Measurements from ENCODE around the gene RESF1.

The RESF1 gene

DNA sequence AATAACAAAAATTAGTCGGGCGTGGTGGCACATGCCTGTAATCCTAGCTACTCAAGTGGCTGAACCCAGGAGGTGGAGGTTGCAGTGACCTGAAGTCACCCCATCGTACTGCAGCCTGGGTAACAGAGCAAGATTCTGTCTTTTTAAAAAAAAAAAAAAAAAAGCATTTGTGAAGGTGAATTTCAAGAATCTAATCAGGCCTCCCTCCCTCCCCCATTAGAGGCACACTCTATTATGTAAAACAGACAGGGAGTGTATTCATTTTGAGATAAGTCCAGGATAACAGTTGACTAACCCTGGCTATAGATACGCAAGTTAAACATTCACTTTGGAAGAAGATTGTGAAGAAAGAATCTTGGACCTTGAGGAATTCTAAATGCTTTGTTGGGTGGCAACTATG lies 2.9 kb downstream of the RESF1 start:
- TF ChIP-seq POLR2AphosphoS5 (IDR thresholded peaks at IDR 0.05; ENCODE audit: low read depth, low read length) (no peak), POLR2A (IDR thresholded peaks at IDR 0.05; ENCODE audit: low read depth, low read length) (no peak), TAF1 (IDR thresholded peaks at IDR 0.05; ENCODE audit: borderline replicate concordance, low read depth, low read length) (no peak)
- DNase-seq (ENCODE audit: insufficient read length) (no peak), FAIRE-seq (no peak)

DNA sequence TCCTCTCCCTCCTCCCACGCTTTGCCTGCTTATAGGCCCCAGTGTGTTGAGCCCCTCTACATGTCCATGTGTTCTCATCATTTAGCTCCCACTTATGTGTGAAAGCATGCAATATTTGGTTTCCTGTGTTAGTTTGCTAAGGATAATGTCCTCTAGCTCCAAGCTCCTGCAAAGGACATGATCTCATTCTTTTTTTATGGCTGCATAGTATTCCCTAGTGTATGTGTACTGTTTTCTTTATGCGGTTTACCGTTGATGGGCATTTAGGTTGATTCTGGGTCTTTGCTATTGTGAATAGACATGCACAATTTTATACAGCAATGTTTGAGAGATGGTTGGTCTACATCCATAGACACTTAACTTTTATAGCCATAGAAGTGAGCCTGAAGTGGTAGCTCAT lies 5.1 kb downstream of the RESF1 start:
- no peak for FAIRE-seq
- no peak for TF ChIP-seq POLR2AphosphoS5 (IDR thresholded peaks at IDR 0.05; ENCODE audit: low read depth, low read length)
- no peak for TF ChIP-seq TAF1 (IDR thresholded peaks at IDR 0.05; ENCODE audit: borderline replicate concordance, low read depth, low read length)
- DNase-seq (ENCODE audit: insufficient read length): no peak

- no peak for DNase-seq (ENCODE audit: insufficient read length)
- TF ChIP-seq POLR2A (IDR thresholded peaks at IDR 0.05; ENCODE audit: low read depth, low read length): no peak
- TF ChIP-seq POLR2AphosphoS5 (IDR thresholded peaks at IDR 0.05; ENCODE audit: low read depth, low read length): no peak
- no peak for TF ChIP-seq TAF1 (IDR thresholded peaks at IDR 0.05; ENCODE audit: borderline replicate concordance, low read depth, low read length)
- no peak for FAIRE-seq
These were observed 5.9 kb downstream of the RESF1 start for GRCh38 chr12:31965090-31965489.

DNA sequence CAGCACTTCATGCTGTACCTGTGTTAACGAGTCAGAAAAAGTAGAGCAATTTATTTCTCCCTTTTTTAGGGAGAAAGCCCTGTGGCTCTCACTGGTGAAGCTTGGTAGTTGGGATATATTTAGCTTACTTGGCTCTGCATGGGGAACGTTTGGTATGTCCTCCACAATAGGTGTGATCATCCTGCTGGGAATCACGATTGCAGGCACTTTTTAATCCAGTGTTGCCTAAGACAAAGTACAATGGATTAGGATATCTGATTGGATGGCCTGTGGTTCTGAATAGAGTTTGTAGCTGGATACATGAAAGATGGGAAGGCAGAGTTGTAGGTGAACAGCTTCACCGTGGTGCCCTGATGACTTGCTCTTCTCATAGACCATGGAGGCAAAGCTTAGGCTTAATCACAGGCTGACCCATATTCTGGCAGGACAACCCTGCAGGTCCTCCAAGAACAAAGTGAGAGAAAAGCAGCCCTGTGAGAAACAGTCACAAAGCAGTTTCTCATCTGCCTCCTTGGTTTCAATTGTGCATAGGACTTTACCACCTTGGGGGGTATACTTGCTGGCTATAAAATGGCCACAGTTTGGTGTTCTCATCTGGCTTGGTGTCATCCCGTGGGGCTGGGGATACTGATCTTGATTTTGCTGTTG lies 7.5 kb downstream of the RESF1 start:
- DNase-seq (ENCODE audit: insufficient read length) (no peak), FAIRE-seq (peak; percentile 67)
- TF ChIP-seq POLR2AphosphoS5 (IDR thresholded peaks at IDR 0.05; ENCODE audit: low read depth, low read length): no peak
- no peak for TF ChIP-seq TAF1 (IDR thresholded peaks at IDR 0.05; ENCODE audit: borderline replicate concordance, low read depth, low read length)
- no peak for TF ChIP-seq POLR2A (IDR thresholded peaks at IDR 0.05; ENCODE audit: low read depth, low read length)

GRCh38 chr12:31967539-31967938 lies 8.3 kb downstream of the RESF1 start:
- no peak for DNase-seq (ENCODE audit: insufficient read length)
- FAIRE-seq: no peak

DNA sequence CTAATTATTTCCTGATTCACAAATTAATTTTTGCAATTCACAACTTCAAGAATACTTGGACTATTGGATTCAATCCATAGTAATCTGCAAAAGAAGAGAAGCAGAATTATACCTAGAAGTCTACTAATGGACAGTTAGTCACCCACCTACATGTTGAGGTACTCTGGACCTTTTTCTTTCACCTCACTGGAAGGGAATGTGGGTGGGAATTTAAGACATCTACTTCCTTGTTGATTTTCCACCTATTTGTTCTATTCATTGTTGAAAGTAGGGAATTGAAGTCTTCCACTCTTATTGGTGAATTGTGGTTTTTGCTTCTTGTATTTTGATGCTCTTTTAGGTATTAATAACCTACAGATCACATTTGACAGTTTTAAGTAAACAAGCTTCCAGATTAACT lies 11.0 kb downstream of the RESF1 start:
- TF ChIP-seq POLR2A (IDR thresholded peaks at IDR 0.05; ENCODE audit: low read depth, low read length): no peak
- no peak for DNase-seq (ENCODE audit: insufficient read length)
- FAIRE-seq: no peak

More at GRCh38 chr12:31967539-31967938, 8.3 kb downstream of the RESF1 start:
- TF ChIP-seq POLR2AphosphoS5 (IDR thresholded peaks at IDR 0.05; ENCODE audit: low read depth, low read length): no peak
- TF ChIP-seq TAF1 (IDR thresholded peaks at IDR 0.05; ENCODE audit: borderline replicate concordance, low read depth, low read length): no peak
- TF ChIP-seq POLR2A (IDR thresholded peaks at IDR 0.05; ENCODE audit: low read depth, low read length): no peak

- peak; percentile 54 for FAIRE-seq
- TF ChIP-seq POLR2AphosphoS5 (IDR thresholded peaks at IDR 0.05; ENCODE audit: low read depth, low read length): no peak
- no peak for TF ChIP-seq POLR2A (IDR thresholded peaks at IDR 0.05; ENCODE audit: low read depth, low read length)
- no peak for TF ChIP-seq TAF1 (IDR thresholded peaks at IDR 0.05; ENCODE audit: borderline replicate concordance, low read depth, low read length)
- no peak for DNase-seq (ENCODE audit: insufficient read length)
These were observed 14.6 kb downstream of the RESF1 start for GRCh38 chr12:31973818-31974217.

DNA sequence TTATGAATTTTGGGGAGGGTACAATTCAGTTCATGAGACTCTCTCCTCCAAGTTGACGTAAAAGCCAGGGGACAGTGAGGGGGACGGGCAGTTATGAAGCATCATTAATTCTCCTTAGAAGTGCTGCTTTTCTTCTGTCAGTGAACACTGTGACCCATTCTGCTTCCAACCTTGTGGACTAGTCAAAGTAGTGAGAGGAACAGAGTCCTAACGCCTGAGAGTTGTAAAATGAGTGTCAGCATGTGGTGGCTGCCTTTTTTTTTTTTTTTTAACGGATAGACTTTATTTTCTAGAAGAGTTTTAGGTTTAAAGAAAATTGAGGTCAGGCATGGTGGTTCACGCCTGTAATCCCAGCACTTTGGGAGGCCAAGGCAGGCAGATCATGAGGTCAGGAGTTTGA lies 15.5 kb downstream of the RESF1 start:
- FAIRE-seq (no peak), DNase-seq (ENCODE audit: insufficient read length) (no peak)
- TF ChIP-seq TAF1 (IDR thresholded peaks at IDR 0.05; ENCODE audit: borderline replicate concordance, low read depth, low read length) (no peak), POLR2A (IDR thresholded peaks at IDR 0.05; ENCODE audit: low read depth, low read length) (no peak), POLR2AphosphoS5 (IDR thresholded peaks at IDR 0.05; ENCODE audit: low read depth, low read length) (no peak)

- peak; percentile 16; the same call in 1 of the 2 replicates for TF ChIP-seq POLR2AphosphoS5 (IDR thresholded peaks at IDR 0.05; ENCODE audit: low read depth, low read length)
- no peak for TF ChIP-seq TAF1 (IDR thresholded peaks at IDR 0.05; ENCODE audit: borderline replicate concordance, low read depth, low read length)
- TF ChIP-seq POLR2A (IDR thresholded peaks at IDR 0.05; ENCODE audit: low read depth, low read length): no peak
- peak; percentile 44 for FAIRE-seq
- DNase-seq (ENCODE audit: insufficient read length): no peak
These were observed 25.8 kb downstream of the RESF1 start for GRCh38 chr12:31984806-31985591.

- FAIRE-seq (no peak), DNase-seq (ENCODE audit: insufficient read length) (no peak)
- no peak for TF ChIP-seq POLR2AphosphoS5 (IDR thresholded peaks at IDR 0.05; ENCODE audit: low read depth, low read length)
- no peak for TF ChIP-seq TAF1 (IDR thresholded peaks at IDR 0.05; ENCODE audit: borderline replicate concordance, low read depth, low read length)
- TF ChIP-seq POLR2A (IDR thresholded peaks at IDR 0.05; ENCODE audit: low read depth, low read length): no peak
These were observed 26.6 kb downstream of the RESF1 start for GRCh38 chr12:31985832-31986231.

GRCh38 chr12:31989571-31990362 lies 30.6 kb downstream of the RESF1 start:
- no peak for FAIRE-seq
- DNase-seq (ENCODE audit: insufficient read length): no peak
- TF ChIP-seq POLR2A (IDR thresholded peaks at IDR 0.05; ENCODE audit: low read depth, low read length) (no peak), POLR2AphosphoS5 (IDR thresholded peaks at IDR 0.05; ENCODE audit: low read depth, low read length) (no peak), TAF1 (IDR thresholded peaks at IDR 0.05; ENCODE audit: borderline replicate concordance, low read depth, low read length) (no peak)

Data from GM12892 (cell line).